Measurements from ENCODE around the gene GPRIN2. TPM values are rescaled to one million over a fixed set of nuclear protein-coding genes. Genes with fewer than 3 reads are reported as not detected.

Gene GPRIN2
- polyA plus RNA-seq, 3 donors = not detected

- H3K4me2 ChIP-seq (replicated peaks; ENCODE audit: extremely low read depth, low read length, poor library complexity, severe bottlenecking) = no peak overlapping the region
- H3K36me3 ChIP-seq (replicated peaks in 1 of 2; ENCODE audit: control insufficient read depth in 1 of 2, insufficient read depth in 2 of 2, low read length in 2 of 2) = no peaks in the 10 kb centered on the region
- no peak overlapping the region for H3K27ac ChIP-seq (ENCODE audit: low read depth in 1 of 2, low read length in 2 of 2)
- H2AFZ ChIP-seq (ENCODE audit: insufficient read depth, low read depth, low read length, poor library complexity, severe bottlenecking) = no peak overlapping the region
- peaks cover 0 to 7% (median 2%) of the 10 kb centered on the region in 7 donors for H3K9me3 Mint-ChIP-seq
- 84% methylated on average over 11 of the region's 11 CpGs for WGBS (ENCODE audit: insufficient coverage)
- H3K4me3 Mint-ChIP-seq = no peak overlapping the region
- H3K79me2 ChIP-seq (ENCODE audit: insufficient read depth, low read length) = no peaks in the 10 kb centered on the region
- peaks cover 0 to 3% of the 10 kb centered on the region in 2 donors for H3K9me3 ChIP-seq (replicated peaks in 1 of 2; ENCODE audit: control insufficient read depth in 1 of 2, insufficient read depth in 1 of 2, low read length in 2 of 2)
- H3K27me3 ChIP-seq (ENCODE audit: control insufficient read depth in 2 of 2, insufficient read depth in 2 of 2, low read length in 2 of 2) = peaks cover 0 to 6% of the 10 kb centered on the region in 2 donors
- H4K20me1 ChIP-seq (ENCODE audit: insufficient read depth, low read length) = no peaks in the 10 kb centered on the region
- intact Hi-C loops (cut with micrococcal nuclease) = no loop called here
- H3K4me1 Mint-ChIP-seq = peaks cover 5% of the 10 kb centered on the region
- H3K27me3 Mint-ChIP-seq (ENCODE audit: low read depth in 3 of 3) = peaks cover 5 to 15% (median 14%) of the 10 kb centered on the region in 3 donors
- H3K4me3 ChIP-seq (replicated peaks in 1 of 3; ENCODE audit: low read depth in 2 of 3, low read length in 3 of 3) = no peak overlapping the region
- no peaks in the 10 kb centered on the region for H3K4me1 ChIP-seq (ENCODE audit: control insufficient read depth in 1 of 2, insufficient read depth in 2 of 2, low read length in 2 of 2)
- no peaks in the 10 kb centered on the region for H3K36me3 Mint-ChIP-seq
- H3K27ac Mint-ChIP-seq = no peak overlapping the region
- TF ChIP-seq CTCF (IDR thresholded peaks at IDR 0.05) = no peak
- no peak for DNase-seq
- no peak overlapping the region for H3K9ac ChIP-seq (ENCODE audit: insufficient read depth, low read length, poor library complexity, severe bottlenecking)
These were observed 9.6 kb downstream of the GPRIN2 start for GRCh38 chr10:46546591-46547540.

GRCh38 chr10:46545861-46546590, 10.4 kb downstream of the GPRIN2 start:
- no peaks in the 10 kb centered on the region for H4K20me1 ChIP-seq (ENCODE audit: insufficient read depth, low read length)
- H3K27me3 Mint-ChIP-seq (ENCODE audit: low read depth in 3 of 3) = peaks cover 6 to 22% (median 18%) of the 10 kb centered on the region in 3 donors
- no peaks in the 10 kb centered on the region for H3K36me3 ChIP-seq (replicated peaks in 1 of 2; ENCODE audit: control insufficient read depth in 1 of 2, insufficient read depth in 2 of 2, low read length in 2 of 2)
- peaks cover under 1 to 13% of the 10 kb centered on the region in 2 donors for H3K27me3 ChIP-seq (ENCODE audit: control insufficient read depth in 2 of 2, insufficient read depth in 2 of 2, low read length in 2 of 2)
- peaks cover 0 to 8% (median 2%) of the 10 kb centered on the region in 7 donors for H3K9me3 Mint-ChIP-seq
- no peak overlapping the region for H3K4me3 ChIP-seq (replicated peaks in 1 of 3; ENCODE audit: low read depth in 2 of 3, low read length in 3 of 3)
- peaks cover 5% of the 10 kb centered on the region for H3K4me1 Mint-ChIP-seq
- H3K4me1 ChIP-seq (ENCODE audit: control insufficient read depth in 1 of 2, insufficient read depth in 2 of 2, low read length in 2 of 2) = peaks cover 0 to under 1% of the 10 kb centered on the region in 2 donors
- no peak overlapping the region for H3K4me3 Mint-ChIP-seq
- no peaks in the 10 kb centered on the region for H3K79me2 ChIP-seq (ENCODE audit: insufficient read depth, low read length)
- H3K36me3 Mint-ChIP-seq = no peaks in the 10 kb centered on the region
- H3K4me2 ChIP-seq (replicated peaks; ENCODE audit: extremely low read depth, low read length, poor library complexity, severe bottlenecking) = no peak overlapping the region
- no peak overlapping the region for H3K9ac ChIP-seq (ENCODE audit: insufficient read depth, low read length, poor library complexity, severe bottlenecking)
- H2AFZ ChIP-seq (ENCODE audit: insufficient read depth, low read depth, low read length, poor library complexity, severe bottlenecking) = no peak overlapping the region
- H3K9me3 ChIP-seq (replicated peaks in 1 of 2; ENCODE audit: control insufficient read depth in 1 of 2, insufficient read depth in 1 of 2, low read length in 2 of 2) = peaks cover 0 to 3% of the 10 kb centered on the region in 2 donors
- no peak for DNase-seq
- H3K27ac Mint-ChIP-seq = no peak overlapping the region
- 91% methylated on average over 5 of the region's 5 CpGs for WGBS (ENCODE audit: insufficient coverage)
- H3K27ac ChIP-seq (ENCODE audit: low read depth in 1 of 2, low read length in 2 of 2) = no peak overlapping the region
- TF ChIP-seq CTCF (IDR thresholded peaks at IDR 0.05) = no peak
- intact Hi-C loops (cut with micrococcal nuclease) = no loop called here
